HUDEP-2 (cell line): ENCODE results near the gene IFT81.
"Not testable (repeated sequence)": the region's sequence is repeated elsewhere in the genome, so short reads cannot be mapped to it uniquely, and the experiment has no call there.

ENCODE experiments used
- DNase-seq, 76 experiments: peaks; one replicate each; lab custom pipeline; 2025; ENCODE audit not compliant: unreplicated experiment in 76 of 76; lab: John Stamatoyannopoulos, UW

The IFT81 gene

GRCh38 chr12:110199339-110200123 lies 75.4 kb downstream of the IFT81 start:
- no peak for DNase-seq

DNA sequence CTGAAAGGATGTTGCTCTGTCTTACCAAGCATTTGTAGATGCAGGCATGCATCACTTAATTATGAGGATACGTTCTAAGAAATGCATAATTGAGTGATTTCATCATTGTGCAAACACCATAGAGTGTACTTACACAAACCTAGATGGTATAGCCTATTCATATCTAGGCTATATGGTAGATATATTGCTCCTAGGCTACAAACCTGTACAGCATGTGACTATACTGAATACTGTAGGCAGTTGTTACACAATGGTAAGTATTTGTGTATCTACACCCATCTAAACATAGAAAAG lies 75.9 kb downstream of the IFT81 start:
- no peak for DNase-seq

GRCh38 chr12:110201995-110202394 lies 77.8 kb downstream of the IFT81 start:
- DNase-seq = no peak

- DNase-seq = no peak
These were observed 79.4 kb downstream of the IFT81 start for GRCh38 chr12:110203546-110203945.

GRCh38 chr12:110205931-110206330 lies 81.8 kb downstream of the IFT81 start:
- no peak for DNase-seq

DNA sequence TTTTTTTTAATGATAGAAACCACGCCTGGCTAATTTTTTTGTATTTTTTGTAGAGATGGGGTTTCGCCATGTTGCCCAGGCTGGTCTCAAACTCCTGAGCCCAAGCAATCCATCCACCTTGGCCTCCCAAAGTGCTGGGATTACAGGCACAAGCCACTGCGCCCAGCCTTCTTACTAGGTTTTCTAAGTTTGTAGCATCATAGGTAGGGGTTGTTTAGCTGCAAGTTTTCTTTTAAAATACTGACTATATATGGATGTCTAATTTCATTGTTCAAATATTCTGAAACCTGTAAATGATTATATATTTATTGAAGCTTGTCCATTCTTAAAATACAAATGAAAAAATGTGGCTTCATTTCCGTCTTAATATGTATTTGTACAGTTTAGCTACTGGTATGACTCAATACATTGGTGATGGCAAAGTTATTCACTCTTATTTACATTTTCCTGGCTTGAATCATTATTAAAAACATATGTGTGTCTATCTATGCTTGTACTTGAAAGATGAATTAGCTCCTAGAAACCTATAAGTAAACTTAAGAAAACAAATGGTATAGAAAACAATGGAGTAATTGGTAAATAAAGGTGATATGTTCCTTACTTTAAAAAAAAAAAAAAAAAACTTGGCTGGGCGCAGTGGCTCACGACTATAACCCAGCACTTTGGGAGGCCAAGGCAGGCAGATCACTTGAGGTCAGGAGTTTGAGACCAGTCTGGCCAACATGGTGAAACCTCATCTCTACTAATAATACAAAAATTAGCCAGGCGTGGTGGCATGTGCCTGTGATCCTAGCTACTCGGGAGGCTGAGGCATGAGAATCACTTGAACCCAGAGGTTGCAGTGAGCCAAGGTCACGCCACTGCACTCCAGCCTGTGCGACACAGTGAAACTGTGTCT lies 87.7 kb downstream of the IFT81 start:
- not testable (repeated sequence) for DNase-seq

GRCh38 chr12:110217996-110218674 lies 94.0 kb downstream of the IFT81 start:
- no peak for DNase-seq

- DNase-seq = no peak
These were observed 97.9 kb downstream of the IFT81 start for GRCh38 chr12:110222027-110222426.

- no peak for DNase-seq
These were observed 98.3 kb downstream of the IFT81 start for GRCh38 chr12:110222433-110222832.

- no peak for DNase-seq
These were observed 99.7 kb downstream of the IFT81 start for GRCh38 chr12:110223777-110224378.

- peak in 3 of 76 experiments; percentile 6 to 17 (median 6) for DNase-seq
These were observed 100.5 kb downstream of the IFT81 start for GRCh38 chr12:110224379-110225304.

- DNase-seq = no peak
These were observed 103.0 kb downstream of the IFT81 start for GRCh38 chr12:110227138-110227537.

- DNase-seq = not testable (repeated sequence)
These were observed 104.2 kb downstream of the IFT81 start for GRCh38 chr12:110228348-110228747.

DNA sequence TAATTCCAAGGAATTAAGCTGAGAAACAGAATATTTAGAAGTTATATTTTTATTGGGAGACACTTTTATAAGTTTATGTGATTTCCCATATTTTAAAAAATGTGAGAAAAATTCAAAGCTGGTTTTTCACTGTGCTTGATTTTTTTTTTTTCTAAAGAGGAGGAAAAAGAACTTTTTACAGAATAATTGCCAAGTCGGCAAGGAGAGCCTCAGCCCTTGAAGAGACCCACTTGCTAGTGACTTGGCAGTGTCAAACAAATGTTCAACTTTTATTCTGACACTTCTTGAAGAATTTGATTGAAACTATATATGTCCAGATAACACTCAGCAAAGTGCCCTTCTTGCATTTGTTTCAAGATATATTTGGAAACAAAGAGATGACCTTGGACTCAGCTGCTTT lies 104.6 kb downstream of the IFT81 start:
- DNase-seq = no peak

- DNase-seq = no peak
These were observed 105.3 kb downstream of the IFT81 start for GRCh38 chr12:110229409-110229808.

- no peak for DNase-seq
These were observed 106.5 kb downstream of the IFT81 start for GRCh38 chr12:110230655-110231054.

GRCh38 chr12:110233212-110233903 lies 109.2 kb downstream of the IFT81 start:
- no peak for DNase-seq

- no peak for DNase-seq
These were observed 110.2 kb downstream of the IFT81 start for GRCh38 chr12:110234331-110234751.

DNA sequence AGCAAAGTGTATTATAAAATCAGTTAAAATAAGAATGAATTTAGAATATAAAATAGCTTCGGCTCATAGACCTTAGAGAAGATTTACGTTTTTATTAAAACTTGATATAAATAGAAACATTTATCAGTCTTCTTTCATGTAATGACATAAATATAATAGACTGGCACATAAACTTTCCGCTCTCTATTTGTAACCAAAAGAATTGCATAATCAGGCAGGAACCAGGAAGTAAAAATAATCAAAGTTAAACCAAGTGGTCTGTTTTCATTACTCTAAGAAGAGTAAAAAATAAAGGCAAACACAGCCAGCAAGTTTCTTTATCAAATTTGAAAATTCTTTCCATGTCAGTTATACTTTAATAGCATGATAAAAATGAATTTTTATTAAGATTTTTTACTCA lies 110.6 kb downstream of the IFT81 start:
- DNase-seq = no peak
